ENCODE measurements around the gene RHEB.
A peak's percentile ranks its signal among the peaks of the same experiment; 100 is the strongest.

RHEB gene

GRCh38 chr7:151490456-151491105 is 29.1 kb downstream of the RHEB start:
- H3K27ac ChIP-seq: no peak overlapping the region
- no peak overlapping the region for H3K4me3 ChIP-seq
- no peak for TF ChIP-seq CTCF (IDR thresholded peaks at IDR 0.05)
- no peak for DNase-seq (ENCODE audit: low spot score)

- TF ChIP-seq CTCF (IDR thresholded peaks at IDR 0.05): no peak
- no peak overlapping the region for H3K4me3 ChIP-seq
- no peak for DNase-seq (ENCODE audit: low spot score)
- H3K27ac ChIP-seq: peak overlapping the region in 1 of 2 donors; percentile 21
These were observed 30.2 kb downstream of the RHEB start for GRCh38 chr7:151489498-151489897.

GRCh38 chr7:151488096-151488495 is 31.6 kb downstream of the RHEB start:
- Histone ChIP-seq H3K4me3 (no peak overlapping the region), H3K27ac (no peak overlapping the region)
- no peak for DNase-seq (ENCODE audit: low spot score)
- TF ChIP-seq CTCF (IDR thresholded peaks at IDR 0.05): no peak

- no peak for TF ChIP-seq CTCF (IDR thresholded peaks at IDR 0.05)
- H3K4me3 ChIP-seq: no peak overlapping the region
- no peak overlapping the region for H3K27ac ChIP-seq
- DNase-seq (ENCODE audit: low spot score): no peak
These were observed 32.5 kb downstream of the RHEB start for GRCh38 chr7:151487228-151487627.

GRCh38 chr7:151486074-151486473 is 33.6 kb downstream of the RHEB start:
- Histone ChIP-seq H3K27ac (no peak overlapping the region), H3K4me3 (no peak overlapping the region)
- no peak for DNase-seq (ENCODE audit: low spot score)

GRCh38 chr7:151484971-151485707 is 34.6 kb downstream of the RHEB start:
- H3K27ac ChIP-seq: peak overlapping the region in 1 of 2 donors; percentile 5
- no peak for DNase-seq (ENCODE audit: low spot score)
- H3K4me3 ChIP-seq: no peak overlapping the region
- TF ChIP-seq CTCF (IDR thresholded peaks at IDR 0.05): no peak

More at GRCh38 chr7:151486074-151486473, 33.6 kb downstream of the RHEB start:
- TF ChIP-seq CTCF (IDR thresholded peaks at IDR 0.05): no peak

- TF ChIP-seq CTCF (IDR thresholded peaks at IDR 0.05): no peak
- Histone ChIP-seq H3K27ac (no peak overlapping the region), H3K4me3 (no peak overlapping the region)
- no peak for DNase-seq (ENCODE audit: low spot score)
These were observed 36.0 kb downstream of the RHEB start for GRCh38 chr7:151483711-151483983.
